Keratinocyte (primary cell): ENCODE results near the gene TMEM231.

Experiments
- CTCF ChIP-seq, 3 experiments: IDR thresholded peaks in 1 of 3; conservative IDR thresholded peaks in 1 of 3; optimal IDR thresholded peaks in 1 of 3; 2 replicates in 2 of 3; 3 replicates in 1 of 3; pipeline versions ENCODE3 to v1.5.1; 2011; ENCODE audit warnings: low read length in 3 of 3, mild to moderate bottlenecking in 3 of 3, moderate library complexity in 2 of 3, control low read depth in 1 of 3, inconsistent platforms in 1 of 3; ENCODE audit not compliant: insufficient read depth in 2 of 3; ENCODE audit errors: extremely low read depth in 1 of 3
- EZH2 ChIP-seq: IDR thresholded peaks from one replicate; pipeline ENCODE4 v1.6.1; 2012; ENCODE audit warnings: inconsistent platforms, mild to moderate bottlenecking, low read length, moderate library complexity

GRCh38 chr16:75535211-75535843 lies 20.7 kb downstream of the TMEM231 start:
- no peak for TF ChIP-seq CTCF (optimal IDR thresholded peaks at IDR 0.05 in 1 of 3, IDR thresholded peaks at IDR 0.05 in 1 of 3, conservative IDR thresholded peaks at IDR 0.05 in 1 of 3; ENCODE audit: extremely low read depth in 1 of 3, insufficient read depth in 2 of 3, low read length in 3 of 3)
- no peak for TF ChIP-seq EZH2
